Endodermal cell (in vitro differentiated cells): ENCODE measurements around the gene HGFAC. TPM values are rescaled to one million over a fixed set of nuclear protein-coding genes. Genes with fewer than 3 reads are reported as not detected.

Experiments used
- DNase-seq: peaks from one replicate; pipeline ENCODE4 v3.0.0-alpha.2; 2017
- H3K27ac ChIP-seq: 2 replicates; pipeline ENCODE4 v1.5.1; 2013; ENCODE audit warnings: mild to moderate bottlenecking, low read depth, low read length, moderate library complexity
- H3K27me3 ChIP-seq: 2 replicates; pipeline ENCODE4 v1.6.1; 2013; ENCODE audit warnings: mild to moderate bottlenecking, low read length, moderate library complexity; ENCODE audit not compliant: insufficient read depth, control insufficient read depth, poor library complexity, severe bottlenecking
- H3K36me3 ChIP-seq: 2 replicates; pipeline ENCODE4 v1.7.0; 2013; ENCODE audit warnings: mild to moderate bottlenecking, low read length, moderate library complexity; ENCODE audit not compliant: control insufficient read depth, insufficient read depth
- H3K4me1 ChIP-seq: one replicate; pipeline ENCODE4 v1.7.0; 2013; ENCODE audit warnings: low read length; ENCODE audit not compliant: control insufficient read depth, insufficient read depth
- H3K4me3 ChIP-seq: 2 replicates; pipeline ENCODE4 v1.5.1; 2013; ENCODE audit warnings: mild to moderate bottlenecking, low read length, moderate library complexity
- H3K9ac ChIP-seq: 2 replicates; pipeline ENCODE4 v1.6.1; 2013; ENCODE audit warnings: mild to moderate bottlenecking, low read length, moderate library complexity; ENCODE audit not compliant: poor library complexity, severe bottlenecking; ENCODE audit errors: extremely low read depth
- H3K9me3 ChIP-seq: 2 replicates; pipeline ENCODE4 v1.6.1; 2013; ENCODE audit warnings: mild to moderate bottlenecking, low read length, moderate library complexity; ENCODE audit not compliant: control insufficient read depth
- H3K27ac Mint-ChIP-seq: 2 replicates; pipeline ENCODE4 v1.8.0; 2020; ENCODE audit warnings: mixed read lengths
- H3K27me3 Mint-ChIP-seq: 2 replicates; pipeline ENCODE4 v1.8.0; 2021; ENCODE audit warnings: mild to moderate bottlenecking, mixed read lengths; ENCODE audit not compliant: insufficient read depth
- H3K36me3 Mint-ChIP-seq: 2 replicates; pipeline ENCODE4 v1.8.0; 2020; ENCODE audit warnings: low read depth, mixed read lengths
- H3K4me1 Mint-ChIP-seq: 2 replicates; pipeline ENCODE4 v1.8.0; 2020; ENCODE audit warnings: mixed read lengths
- H3K4me3 Mint-ChIP-seq: 2 replicates; pipeline ENCODE4 v1.8.0; 2020; ENCODE audit warnings: mild to moderate bottlenecking, moderate library complexity, mixed read lengths
- H3K9me3 Mint-ChIP-seq: 2 replicates; pipeline ENCODE4 v1.8.0; 2020; ENCODE audit warnings: mild to moderate bottlenecking, mixed read lengths
- WGBS, 2 experiments: methylation state at CpG; one replicate each; pipeline versions ENCODE4 v1.1.5 to v1.1.7; 2013; ENCODE audit warnings: missing lambda C conversion rate in 2 of 2, mixed read lengths in 1 of 2; ENCODE audit not compliant: insufficient coverage in 1 of 2, insufficient read length in 1 of 2; 5-methylcytosine and 5-hydroxymethylcytosine counted together
- total RNA-seq, 2 donors: library from RNA; stranded (reverse); fragmentation: NEBNext Ultra II Directional in 1 of 2; extraction: Animal tissue kit (Norgen Biotek cat#: 25700) in 1 of 2; gene quantifications; 2 replicates in 1 of 2; 3 replicates in 1 of 2; pipeline ENCODE4 v1.2.1, GENCODE V29; 2021
- TF ChIP-seq, protein P1 (sequence below): fragments of 200-600 bp; sonication (generic); conservative IDR thresholded peaks from 2 replicates; pipeline ENCODE4 v1.5.0; 2021; ENCODE audit warnings: antibody characterized with exemption, mild to moderate bottlenecking

HGFAC gene
- total RNA-seq, 2 donors from 2014 or later = 0.46 TPM; not detected in 1

DNA sequence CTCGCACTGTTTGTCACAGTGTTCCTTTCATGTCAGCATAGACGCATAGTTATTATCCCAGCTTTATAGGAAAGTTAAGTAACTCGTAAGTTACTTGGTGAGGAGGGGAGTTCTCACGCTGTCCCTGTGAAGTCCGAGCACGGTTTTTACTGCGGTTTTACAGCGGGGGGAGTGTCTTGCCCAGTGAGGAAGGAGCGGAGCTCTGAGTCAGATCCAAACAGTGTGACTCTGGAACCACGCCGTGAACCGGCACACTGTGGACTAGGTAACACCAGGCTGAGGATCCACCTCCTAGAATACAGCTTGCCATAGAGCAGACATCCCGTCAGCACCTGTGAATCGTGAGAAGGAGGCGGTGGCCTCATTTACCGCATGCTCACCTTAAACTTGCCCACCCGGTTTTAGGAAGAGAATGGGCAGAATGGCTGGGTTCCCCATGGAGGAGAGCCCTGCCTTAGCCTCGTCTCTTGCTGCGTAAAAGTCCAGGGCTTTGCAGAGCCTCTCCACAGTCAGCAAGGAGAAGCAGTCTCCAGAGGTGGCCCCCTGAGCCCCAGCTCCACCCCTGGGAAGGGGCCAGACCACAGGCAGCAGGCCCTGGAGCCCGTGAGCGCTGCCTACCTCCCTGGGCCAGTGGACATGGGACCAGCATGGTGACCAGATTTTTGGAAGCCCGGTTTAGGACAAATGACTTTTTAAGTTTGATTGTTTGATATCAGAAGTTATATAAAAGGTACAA lies 40.2 kb upstream of the HGFAC start:
- WGBS, 2 experiments = 91 to 93% methylated on average over 19 to 22 of the region's 22 CpGs
- H3K27ac Mint-ChIP-seq = no peak overlapping the region
- no peaks in the 10 kb centered on the region for H3K4me1 Mint-ChIP-seq
- H3K36me3 Mint-ChIP-seq = peaks cover 30% of the 10 kb centered on the region
- no peak for DNase-seq
- H3K27me3 Mint-ChIP-seq = no peaks in the 10 kb centered on the region
- H3K4me3 Mint-ChIP-seq = no peak overlapping the region
- no peak overlapping the region for H3K4me3 ChIP-seq
- peaks cover 5% of the 10 kb centered on the region for H3K36me3 ChIP-seq
- no peak overlapping the region for H3K9ac ChIP-seq
- TF ChIP-seq, protein P1, sequence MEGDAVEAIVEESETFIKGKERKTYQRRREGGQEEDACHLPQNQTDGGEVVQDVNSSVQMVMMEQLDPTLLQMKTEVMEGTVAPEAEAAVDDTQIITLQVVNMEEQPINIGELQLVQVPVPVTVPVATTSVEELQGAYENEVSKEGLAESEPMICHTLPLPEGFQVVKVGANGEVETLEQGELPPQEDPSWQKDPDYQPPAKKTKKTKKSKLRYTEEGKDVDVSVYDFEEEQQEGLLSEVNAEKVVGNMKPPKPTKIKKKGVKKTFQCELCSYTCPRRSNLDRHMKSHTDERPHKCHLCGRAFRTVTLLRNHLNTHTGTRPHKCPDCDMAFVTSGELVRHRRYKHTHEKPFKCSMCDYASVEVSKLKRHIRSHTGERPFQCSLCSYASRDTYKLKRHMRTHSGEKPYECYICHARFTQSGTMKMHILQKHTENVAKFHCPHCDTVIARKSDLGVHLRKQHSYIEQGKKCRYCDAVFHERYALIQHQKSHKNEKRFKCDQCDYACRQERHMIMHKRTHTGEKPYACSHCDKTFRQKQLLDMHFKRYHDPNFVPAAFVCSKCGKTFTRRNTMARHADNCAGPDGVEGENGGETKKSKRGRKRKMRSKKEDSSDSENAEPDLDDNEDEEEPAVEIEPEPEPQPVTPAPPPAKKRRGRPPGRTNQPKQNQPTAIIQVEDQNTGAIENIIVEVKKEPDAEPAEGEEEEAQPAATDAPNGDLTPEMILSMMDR = no peak
- H3K27ac ChIP-seq = no peak overlapping the region
- H3K27me3 ChIP-seq = no peaks in the 10 kb centered on the region
- H3K9me3 Mint-ChIP-seq = peaks cover 25% of the 10 kb centered on the region
- H3K9me3 ChIP-seq = peaks cover 11% of the 10 kb centered on the region
- H3K4me1 ChIP-seq = no peaks in the 10 kb centered on the region

DNA sequence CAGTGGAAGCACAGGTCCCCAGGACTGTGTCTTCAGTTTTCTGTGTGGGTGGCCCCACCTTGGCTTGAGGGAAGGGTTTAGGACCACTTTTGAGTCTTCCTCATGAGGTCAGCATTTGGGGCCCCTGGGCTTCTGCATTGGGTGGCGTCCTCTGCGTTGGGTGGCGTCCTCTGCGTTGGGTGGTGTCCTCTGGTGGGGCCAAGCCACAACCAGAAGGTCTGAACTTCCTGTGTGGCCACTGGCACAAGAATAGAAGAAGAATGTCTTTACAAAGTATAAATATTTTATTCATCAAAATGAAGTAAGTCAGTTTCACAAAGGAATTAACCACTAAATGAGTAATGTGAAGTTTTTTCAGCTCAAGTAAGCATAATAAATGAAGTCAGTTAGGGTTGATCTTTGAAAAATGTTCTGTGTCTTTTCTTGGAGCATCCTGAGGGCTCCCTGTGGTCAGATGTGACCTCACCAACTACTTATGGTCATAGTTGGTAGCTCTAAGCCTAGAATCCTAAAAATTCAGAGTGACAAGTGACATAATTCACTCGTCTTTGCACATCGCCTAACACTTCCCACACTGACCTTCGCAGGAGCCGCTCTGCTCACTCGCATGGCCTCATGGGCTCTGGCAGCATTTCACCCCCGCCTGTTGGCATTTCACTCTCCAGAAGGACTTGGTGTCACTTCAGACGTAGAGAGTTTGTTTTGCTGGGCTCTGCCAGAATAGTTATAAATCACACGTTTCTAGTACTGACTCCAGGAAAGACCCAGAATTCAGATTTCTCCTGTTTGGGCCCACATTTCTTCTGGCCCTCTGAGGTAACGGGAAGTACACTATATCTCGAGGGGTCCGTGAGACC lies 39.0 kb upstream of the HGFAC start:
- no peak overlapping the region for H3K9ac ChIP-seq
- H3K27ac ChIP-seq = no peak overlapping the region
- DNase-seq = no peak

DNA sequence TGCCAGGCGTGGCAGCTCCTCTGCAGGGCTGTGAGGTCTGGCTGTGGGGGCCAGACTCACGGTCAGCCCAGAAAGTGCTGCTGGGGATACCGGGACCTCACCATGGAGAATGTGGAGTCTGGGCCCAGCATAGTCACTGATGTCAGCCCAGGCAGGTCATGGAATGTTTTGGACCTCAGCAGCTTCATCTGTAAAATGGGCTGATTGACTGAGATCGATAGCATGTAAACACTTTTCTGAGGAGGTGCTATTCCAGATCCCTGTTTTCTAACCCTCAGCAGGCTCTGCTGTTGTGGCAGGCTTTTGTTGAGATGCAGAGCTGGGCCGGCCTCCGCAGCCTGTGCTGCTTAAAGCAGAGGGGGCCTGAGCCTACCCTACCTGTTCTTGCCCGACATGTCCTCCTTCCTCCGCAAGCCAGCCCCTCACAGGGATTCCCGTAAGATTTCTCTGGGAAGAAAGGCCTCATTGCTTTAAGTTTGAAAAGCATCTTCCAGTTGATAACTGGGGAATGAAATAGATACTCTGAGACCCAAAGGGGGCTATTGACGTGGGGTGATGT lies 38.3 kb upstream of the HGFAC start:
- peaks cover 30% of the 10 kb centered on the region for H3K36me3 Mint-ChIP-seq
- H3K27me3 ChIP-seq = no peaks in the 10 kb centered on the region
- DNase-seq = no peak
- peaks cover 15% of the 10 kb centered on the region for H3K4me1 Mint-ChIP-seq
- TF ChIP-seq, protein P1 = no peak
- H3K4me3 Mint-ChIP-seq = no peak overlapping the region
- H3K4me3 ChIP-seq = no peak overlapping the region
- no peaks in the 10 kb centered on the region for H3K27me3 Mint-ChIP-seq
- no peak overlapping the region for H3K27ac Mint-ChIP-seq
- peaks cover 5% of the 10 kb centered on the region for H3K36me3 ChIP-seq
- H3K4me1 ChIP-seq = peaks cover 4% of the 10 kb centered on the region
- no peak overlapping the region for H3K9ac ChIP-seq
- H3K27ac ChIP-seq = no peak overlapping the region
- 80 to 86% methylated on average over 9 to 10 of the region's 10 CpGs for WGBS, 2 experiments
- H3K9me3 ChIP-seq = peaks cover 9% of the 10 kb centered on the region
- peaks cover 24% of the 10 kb centered on the region for H3K9me3 Mint-ChIP-seq

More for the DNA sequence above, 39.0 kb upstream of the HGFAC start:
- H3K4me1 ChIP-seq = no peaks in the 10 kb centered on the region
- Mint-ChIP-seq H3K4me1 (peaks cover 8% of the 10 kb centered on the region), H3K4me3 (no peak overlapping the region), H3K9me3 (peaks cover 24% of the 10 kb centered on the region), H3K27me3 (no peaks in the 10 kb centered on the region), H3K27ac (no peak overlapping the region), H3K36me3 (peaks cover 30% of the 10 kb centered on the region)
- TF ChIP-seq, protein P1 = no peak
- 96 to 98% methylated on average over 8 to 15 of the region's 15 CpGs for WGBS, 2 experiments
- peaks cover 5% of the 10 kb centered on the region for H3K36me3 ChIP-seq
- no peak overlapping the region for H3K4me3 ChIP-seq
- H3K27me3 ChIP-seq = no peaks in the 10 kb centered on the region
- peaks cover 9% of the 10 kb centered on the region for H3K9me3 ChIP-seq
